ENCODE data around the gene UGT3A2.

Gene UGT3A2

DNA sequence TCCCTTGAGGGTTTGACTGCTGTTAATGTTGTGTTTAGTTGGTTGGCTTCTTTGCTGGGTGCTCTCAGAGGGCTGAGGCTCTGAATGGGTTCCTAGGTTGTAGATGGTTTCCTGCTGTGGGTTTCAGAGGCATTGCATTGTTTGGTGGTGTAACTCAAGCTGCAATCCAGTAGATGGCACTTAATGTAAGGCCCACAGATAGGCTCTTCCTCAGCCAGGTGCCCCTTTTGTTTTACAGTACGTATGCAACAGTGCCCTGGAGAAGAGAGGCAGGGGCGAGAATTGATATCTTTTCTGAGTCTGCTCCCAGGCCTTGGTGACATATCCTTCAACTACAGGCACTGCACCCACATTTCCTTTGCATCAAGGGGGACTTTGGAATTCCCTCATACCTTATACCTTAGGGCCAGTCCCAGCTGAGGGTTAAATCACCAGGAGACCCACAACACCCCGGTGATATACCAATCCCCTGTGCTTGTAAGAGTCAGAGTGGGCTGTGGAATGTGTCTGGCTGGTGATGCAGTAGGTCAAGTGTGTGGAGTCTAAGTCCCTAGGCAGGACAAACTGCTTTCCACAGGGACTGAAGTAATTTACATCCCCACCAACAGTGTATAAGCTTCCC, 7.0 kb upstream of the UGT3A2 start:
- DNase-seq (ENCODE audit: insufficient read length, low spot score) (no peak), FAIRE-seq (peak; percentile 23)
- TF ChIP-seq PAX5 (IDR thresholded peaks at IDR 0.05; ENCODE audit: insufficient read depth, low read length, severe bottlenecking) (no peak), POLR2A (IDR thresholded peaks at IDR 0.05; ENCODE audit: low read depth, low read length) (no peak), POU2F2 (IDR thresholded peaks at IDR 0.05; ENCODE audit: low read depth, low read length) (no peak), TAF1 (IDR thresholded peaks at IDR 0.05; ENCODE audit: low read depth, low read length) (no peak), POLR2AphosphoS5 (IDR thresholded peaks at IDR 0.05; ENCODE audit: low read depth, low read length) (no peak), SPI1 (IDR thresholded peaks at IDR 0.05; ENCODE audit: low read depth, low read length) (no peak)

GRCh38 chr5:36070687-36071571, 4.2 kb upstream of the UGT3A2 start:
- FAIRE-seq (peak; percentile 33), DNase-seq (ENCODE audit: insufficient read length, low spot score) (no peak)
- TF ChIP-seq POLR2A (IDR thresholded peaks at IDR 0.05; ENCODE audit: low read depth, low read length) (no peak), SPI1 (IDR thresholded peaks at IDR 0.05; ENCODE audit: low read depth, low read length) (no peak)

DNA sequence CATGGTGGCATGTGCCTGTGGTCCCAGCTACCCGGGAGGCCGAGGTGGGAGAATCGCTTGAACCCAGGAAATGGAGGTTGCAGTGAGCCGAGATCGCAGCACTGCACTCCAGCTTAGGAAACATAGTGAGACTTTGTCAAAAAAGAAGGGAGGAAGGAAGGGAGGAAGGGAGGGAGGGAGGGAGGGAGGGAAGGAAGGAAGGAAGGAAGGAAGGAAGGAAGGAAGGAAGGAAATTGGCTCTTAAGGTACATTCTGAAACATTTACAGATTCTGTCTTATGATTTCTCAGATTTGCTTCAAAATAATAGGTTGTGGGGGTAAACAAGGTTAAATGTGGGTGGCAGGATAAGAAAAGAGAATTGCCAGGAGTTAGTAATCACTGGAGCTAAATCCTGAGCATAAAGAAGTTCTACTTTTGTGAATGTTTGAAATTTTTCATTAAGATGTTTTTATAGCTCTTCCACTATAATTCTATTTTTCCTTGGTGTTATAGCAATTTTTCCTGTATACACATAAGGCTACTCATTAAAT, 2.1 kb upstream of the UGT3A2 start:
- FAIRE-seq, result no peak
- no peak for DNase-seq (ENCODE audit: insufficient read length, low spot score)
- no peak for TF ChIP-seq POU2F2 (IDR thresholded peaks at IDR 0.05; ENCODE audit: low read depth, low read length)
- no peak for TF ChIP-seq POLR2A (IDR thresholded peaks at IDR 0.05; ENCODE audit: low read depth, low read length)
- no peak for TF ChIP-seq SPI1 (IDR thresholded peaks at IDR 0.05; ENCODE audit: low read depth, low read length)
- no peak for TF ChIP-seq PAX5 (IDR thresholded peaks at IDR 0.05; ENCODE audit: insufficient read depth, low read length, severe bottlenecking)
- no peak for TF ChIP-seq TAF1 (IDR thresholded peaks at IDR 0.05; ENCODE audit: low read depth, low read length)
- no peak for TF ChIP-seq POLR2AphosphoS5 (IDR thresholded peaks at IDR 0.05; ENCODE audit: low read depth, low read length)

DNA sequence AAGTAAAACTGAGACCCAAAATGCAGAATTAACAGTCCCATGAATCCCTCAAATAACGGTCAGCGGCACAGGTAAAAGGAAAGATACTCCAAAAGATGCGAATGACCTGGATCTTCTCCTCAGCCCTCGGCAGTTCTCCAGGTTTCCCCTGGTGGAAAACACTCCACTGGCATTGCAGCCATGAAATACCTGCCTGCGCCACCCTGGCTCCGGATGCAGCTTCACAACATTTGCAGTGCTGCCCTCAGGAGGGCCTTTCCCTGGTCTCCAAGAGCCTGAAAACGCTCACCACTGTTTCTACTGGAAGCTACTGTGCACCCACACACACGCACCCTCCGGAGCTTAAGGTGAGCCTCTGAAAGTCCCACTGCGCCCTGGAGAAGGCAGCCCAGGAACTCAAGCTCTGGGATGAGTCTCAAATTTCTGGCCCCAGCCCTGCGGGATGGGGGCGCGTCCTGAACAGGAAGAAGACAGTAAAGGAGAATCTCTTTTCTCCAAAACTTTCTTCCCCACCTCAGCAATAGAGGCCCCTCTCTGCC, 612 bp downstream of the UGT3A2 start:
- DNase-seq (ENCODE audit: insufficient read length, low spot score) (no peak), FAIRE-seq (no peak)
- TF ChIP-seq PAX5 (IDR thresholded peaks at IDR 0.05; ENCODE audit: insufficient read depth, low read length, severe bottlenecking), result no peak
- TF ChIP-seq POLR2AphosphoS5 (IDR thresholded peaks at IDR 0.05; ENCODE audit: low read depth, low read length), result no peak
- TF ChIP-seq POLR2A (IDR thresholded peaks at IDR 0.05; ENCODE audit: low read depth, low read length), result no peak
- TF ChIP-seq POU2F2 (IDR thresholded peaks at IDR 0.05; ENCODE audit: low read depth, low read length), result no peak
- TF ChIP-seq SPI1 (IDR thresholded peaks at IDR 0.05; ENCODE audit: low read depth, low read length), result no peak
- no peak for TF ChIP-seq TAF1 (IDR thresholded peaks at IDR 0.05; ENCODE audit: low read depth, low read length)

DNA sequence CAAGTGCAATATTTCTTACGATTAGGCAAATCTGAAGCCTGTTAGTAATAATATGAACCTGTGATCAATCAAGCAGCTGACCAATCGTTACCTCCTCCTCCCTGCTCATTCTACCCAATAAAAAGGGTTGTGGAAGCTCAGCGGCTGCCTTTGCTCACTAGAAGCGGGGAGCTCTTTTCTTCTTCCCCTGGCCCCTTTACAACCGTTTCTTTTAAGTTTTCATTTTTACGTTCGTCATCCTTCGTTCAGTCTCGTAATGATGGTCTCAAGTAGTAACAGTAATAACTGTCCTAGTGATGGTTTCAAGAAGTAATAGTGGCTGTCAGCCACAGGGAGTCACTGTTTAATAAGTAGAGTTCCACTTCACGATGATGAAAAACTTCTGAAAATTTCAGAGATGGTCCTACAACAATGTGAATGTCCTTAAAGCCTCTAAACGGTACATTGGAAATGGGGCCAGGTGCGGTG, 6.2 kb downstream of the UGT3A2 start:
- no peak for DNase-seq (ENCODE audit: insufficient read length, low spot score)
- FAIRE-seq, result no peak
- TF ChIP-seq POLR2A (IDR thresholded peaks at IDR 0.05; ENCODE audit: low read depth, low read length) (no peak), POLR2AphosphoS5 (IDR thresholded peaks at IDR 0.05; ENCODE audit: low read depth, low read length) (no peak), POU2F2 (IDR thresholded peaks at IDR 0.05; ENCODE audit: low read depth, low read length) (no peak), PAX5 (IDR thresholded peaks at IDR 0.05; ENCODE audit: insufficient read depth, low read length, severe bottlenecking) (no peak), TAF1 (IDR thresholded peaks at IDR 0.05; ENCODE audit: low read depth, low read length) (no peak), SPI1 (IDR thresholded peaks at IDR 0.05; ENCODE audit: low read depth, low read length) (no peak)

GRCh38 chr5:36059571-36060419, 6.9 kb downstream of the UGT3A2 start:
- FAIRE-seq, result no peak
- no peak for TF ChIP-seq POU2F2 (IDR thresholded peaks at IDR 0.05; ENCODE audit: low read depth, low read length)
- no peak for DNase-seq (ENCODE audit: insufficient read length, low spot score)

- FAIRE-seq (no peak), DNase-seq (ENCODE audit: insufficient read length, low spot score) (no peak)
- TF ChIP-seq PAX5 (IDR thresholded peaks at IDR 0.05; ENCODE audit: insufficient read depth, low read length, severe bottlenecking), result no peak
Measured at GRCh38 chr5:36058776-36059175, 7.9 kb downstream of the UGT3A2 start.

DNA sequence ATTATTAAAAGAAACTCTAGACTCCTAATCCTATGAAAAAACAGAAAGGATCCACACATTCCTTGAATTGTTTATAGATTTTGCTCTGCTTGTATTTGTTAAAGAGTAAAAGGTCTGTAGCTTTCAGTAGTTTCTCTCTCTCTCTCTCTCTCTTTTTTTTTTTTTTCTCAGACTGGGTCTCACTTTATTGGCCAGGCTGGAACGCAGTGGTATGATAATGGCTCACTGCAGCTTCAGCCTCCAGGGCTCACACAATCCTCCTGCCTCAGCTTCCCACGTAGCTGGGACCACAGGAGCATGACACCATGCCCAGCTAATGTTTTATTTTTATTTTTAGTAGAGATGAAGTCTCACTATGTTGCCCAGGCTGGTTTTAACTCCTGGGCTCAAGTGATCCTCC, 9.3 kb downstream of the UGT3A2 start:
- FAIRE-seq (no peak), DNase-seq (ENCODE audit: insufficient read length, low spot score) (no peak)
- TF ChIP-seq POU2F2 (IDR thresholded peaks at IDR 0.05; ENCODE audit: low read depth, low read length) (no peak), PAX5 (IDR thresholded peaks at IDR 0.05; ENCODE audit: insufficient read depth, low read length, severe bottlenecking) (no peak), POLR2A (IDR thresholded peaks at IDR 0.05; ENCODE audit: low read depth, low read length) (no peak), TAF1 (IDR thresholded peaks at IDR 0.05; ENCODE audit: low read depth, low read length) (no peak), POLR2AphosphoS5 (IDR thresholded peaks at IDR 0.05; ENCODE audit: low read depth, low read length) (no peak), SPI1 (IDR thresholded peaks at IDR 0.05; ENCODE audit: low read depth, low read length) (no peak)

- no peak for DNase-seq (ENCODE audit: insufficient read length, low spot score)
- no peak for FAIRE-seq
- TF ChIP-seq POLR2AphosphoS5 (IDR thresholded peaks at IDR 0.05; ENCODE audit: low read depth, low read length) (no peak), SPI1 (IDR thresholded peaks at IDR 0.05; ENCODE audit: low read depth, low read length) (no peak), POLR2A (IDR thresholded peaks at IDR 0.05; ENCODE audit: low read depth, low read length) (no peak), TAF1 (IDR thresholded peaks at IDR 0.05; ENCODE audit: low read depth, low read length) (no peak), PAX5 (IDR thresholded peaks at IDR 0.05; ENCODE audit: insufficient read depth, low read length, severe bottlenecking) (no peak)
Measured at GRCh38 chr5:36056422-36056821, 10.3 kb downstream of the UGT3A2 start.

Data from GM12891 (cell line).